ENCODE results near the gene PC.

PC gene

GRCh38 chr11:66951135-66951534 is 7.0 kb downstream of the PC start:
- TF ChIP-seq CTCF (IDR thresholded peaks at IDR 0.05; ENCODE audit: low read depth, low read length) = no peak
- no peak overlapping the region for H3K4me3 ChIP-seq (ENCODE audit: low read depth, low read length)

- no peak overlapping the region for H3K4me3 ChIP-seq (ENCODE audit: low read depth, low read length)
- no peak for TF ChIP-seq CTCF (IDR thresholded peaks at IDR 0.05; ENCODE audit: low read depth, low read length)
Observed at GRCh38 chr11:66950112-66950535, 8.1 kb downstream of the PC start.

- no peak for TF ChIP-seq CTCF (IDR thresholded peaks at IDR 0.05; ENCODE audit: low read depth, low read length)
- no peak overlapping the region for H3K4me3 ChIP-seq (ENCODE audit: low read depth, low read length)
Observed at GRCh38 chr11:66938582-66939135, 19.5 kb downstream of the PC start.

- no peak overlapping the region for H3K4me3 ChIP-seq (ENCODE audit: low read depth, low read length)
- no peak for TF ChIP-seq CTCF (IDR thresholded peaks at IDR 0.05; ENCODE audit: low read depth, low read length)
Observed at GRCh38 chr11:66937193-66937733, 20.9 kb downstream of the PC start.

- no peak overlapping the region for H3K4me3 ChIP-seq (ENCODE audit: low read depth, low read length)
- no peak for TF ChIP-seq CTCF (IDR thresholded peaks at IDR 0.05; ENCODE audit: low read depth, low read length)
Observed at GRCh38 chr11:66936311-66936711, 21.9 kb downstream of the PC start.

- TF ChIP-seq CTCF (IDR thresholded peaks at IDR 0.05; ENCODE audit: low read depth, low read length) = no peak
- H3K4me3 ChIP-seq (ENCODE audit: low read depth, low read length) = no peak overlapping the region
Observed at GRCh38 chr11:66934950-66935779, 23.0 kb downstream of the PC start.

- TF ChIP-seq CTCF (IDR thresholded peaks at IDR 0.05; ENCODE audit: low read depth, low read length) = no peak
- no peak overlapping the region for H3K4me3 ChIP-seq (ENCODE audit: low read depth, low read length)
Observed at GRCh38 chr11:66933531-66933930, 24.7 kb downstream of the PC start.

Data from WI38 (cell line).